ENCODE measurements around the gene IL3. TPM values are rescaled to one million over a fixed set of nuclear protein-coding genes. Genes with fewer than 3 reads are reported as not detected.

The IL3 gene
- total RNA-seq, 4 donors from 2014 or later = not detected

- intact Hi-C loops (cut with DNase I) = no loop called here
- DNase-seq = no peak
- TF ChIP-seq CTCF (IDR thresholded peaks at IDR 0.05) (no peak), POLR2A (IDR thresholded peaks at IDR 0.05) (no peak)
- WGBS, 2 donors = 90 to 94% methylated on average over 3 to 11 of the region's 11 CpGs
- Histone ChIP-seq H3K27ac (no peak overlapping the region), H3K36me3 (no peaks in the 10 kb centered on the region), H3K9me3 (no peaks in the 10 kb centered on the region), H3K27me3 (no peaks in the 10 kb centered on the region), H3K4me1 (peaks cover 0 to 20% (median 11%) of the 10 kb centered on the region in 3 donors), H3K4me3 (no peak overlapping the region)
These were observed 15.9 kb downstream of the IL3 start for GRCh38 chr5:132076202-132076830.

- H3K27me3 ChIP-seq = no peaks in the 10 kb centered on the region
- intact Hi-C loops (cut with DNase I) = no loop called here
- peaks cover 0 to 20% (median 11%) of the 10 kb centered on the region in 3 donors for H3K4me1 ChIP-seq
- no peak for TF ChIP-seq POLR2A (IDR thresholded peaks at IDR 0.05)
- no peak overlapping the region for H3K27ac ChIP-seq
- WGBS, 2 donors = 93% methylated on average over 3 to 8 of the region's 8 CpGs
- no peaks in the 10 kb centered on the region for H3K36me3 ChIP-seq
- DNase-seq = no peak
- no peaks in the 10 kb centered on the region for H3K9me3 ChIP-seq
- no peak overlapping the region for H3K4me3 ChIP-seq
These were observed 16.5 kb downstream of the IL3 start for GRCh38 chr5:132076983-132077382.

- Histone ChIP-seq H3K9me3 (no peaks in the 10 kb centered on the region), H3K4me1 (peaks cover 0 to 15% (median 9%) of the 10 kb centered on the region in 3 donors), H3K27me3 (no peaks in the 10 kb centered on the region), H3K4me3 (no peak overlapping the region), H3K36me3 (no peaks in the 10 kb centered on the region), H3K27ac (no peak overlapping the region)
- DNase-seq = no peak
- intact Hi-C loops (cut with DNase I) = no loop called here
- TF ChIP-seq CTCF (IDR thresholded peaks at IDR 0.05) = no peak
- TF ChIP-seq POLR2A (IDR thresholded peaks at IDR 0.05) = no peak
- 74 to 82% methylated on average over 4 of the region's 4 CpGs for WGBS, 2 donors
These were observed 18.6 kb downstream of the IL3 start for GRCh38 chr5:132079081-132079480.

- intact Hi-C loops (cut with DNase I) = no loop called here
- H3K4me1 ChIP-seq = peaks cover 0 to 9% (median 6%) of the 10 kb centered on the region in 3 donors
- TF ChIP-seq POLR2A (IDR thresholded peaks at IDR 0.05) = no peak
- TF ChIP-seq CTCF (IDR thresholded peaks at IDR 0.05) = no peak
- no peaks in the 10 kb centered on the region for H3K36me3 ChIP-seq
- no peak for DNase-seq
- 65% methylated on average over 2 of the region's 3 CpGs; no CpG with 5 or more reads in 1 of the 2 donors for WGBS, 2 donors
- no peak overlapping the region for H3K27ac ChIP-seq
- no peaks in the 10 kb centered on the region for H3K27me3 ChIP-seq
- H3K4me3 ChIP-seq = no peak overlapping the region
- H3K9me3 ChIP-seq = no peaks in the 10 kb centered on the region
These were observed 19.2 kb downstream of the IL3 start for GRCh38 chr5:132079619-132080018.

GRCh38 chr5:132080595-132080994 lies 20.1 kb downstream of the IL3 start:
- intact Hi-C loops (cut with DNase I) = no loop called here
- Histone ChIP-seq H3K9me3 (no peaks in the 10 kb centered on the region), H3K4me1 (peaks cover 0 to under 1% (median 0%) of the 10 kb centered on the region in 3 donors), H3K36me3 (no peaks in the 10 kb centered on the region), H3K4me3 (no peak overlapping the region), H3K27me3 (no peaks in the 10 kb centered on the region), H3K27ac (no peak overlapping the region)
- no peak for DNase-seq
- TF ChIP-seq POLR2A (IDR thresholded peaks at IDR 0.05) = no peak
- no peak for TF ChIP-seq CTCF (IDR thresholded peaks at IDR 0.05)
- WGBS, 2 donors = 95 to 100% methylated on average over 1 to 2 of the region's 3 CpGs
